Effector CD8-positive, alpha-beta T cell (primary cell): ENCODE data around the gene ERBB4.
"Not testable (repeated sequence)": the region's sequence is repeated elsewhere in the genome, so short reads cannot be mapped to it uniquely, and the experiment has no call there.

Source experiments
- DNase-seq: peaks from one replicate; lab custom pipeline; 2025; lab: John Stamatoyannopoulos, UW

The ERBB4 gene

DNA sequence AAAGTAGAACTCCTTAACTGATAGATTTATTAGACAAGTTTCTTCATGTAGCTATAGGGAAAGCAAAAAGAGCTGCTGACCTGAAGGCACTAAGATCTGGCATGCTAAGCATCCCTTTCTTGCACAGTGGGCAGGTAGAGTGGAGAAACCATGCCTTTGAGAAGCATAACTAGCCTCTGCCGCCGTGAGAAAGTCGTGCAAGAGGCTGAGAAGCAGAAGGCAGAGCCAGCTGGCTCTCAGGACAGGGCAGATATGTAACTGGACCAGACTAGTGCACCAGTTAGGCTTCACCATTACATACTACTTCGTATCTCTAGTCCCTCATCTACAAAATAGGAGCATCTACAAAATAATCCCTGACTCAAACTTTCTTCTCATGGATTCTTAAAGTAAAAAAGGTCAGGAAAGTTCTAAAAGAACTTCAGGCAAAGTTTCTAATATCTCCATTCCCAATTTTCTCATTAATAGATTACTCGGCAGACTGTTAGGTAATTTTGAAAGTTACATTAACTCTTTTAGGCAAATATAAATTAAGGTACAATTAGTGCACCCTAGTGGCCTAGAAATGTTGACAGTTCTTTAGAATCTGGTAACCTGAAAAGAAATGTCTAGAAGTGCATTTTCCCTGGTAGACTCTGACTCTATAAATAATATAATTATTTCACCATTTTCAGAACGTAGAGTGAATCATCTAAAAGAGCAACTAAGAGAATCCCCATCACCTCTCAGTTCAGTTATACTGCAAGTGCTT is 10.3 kb downstream of the ERBB4 start:
- DNase-seq, result no peak

DNA sequence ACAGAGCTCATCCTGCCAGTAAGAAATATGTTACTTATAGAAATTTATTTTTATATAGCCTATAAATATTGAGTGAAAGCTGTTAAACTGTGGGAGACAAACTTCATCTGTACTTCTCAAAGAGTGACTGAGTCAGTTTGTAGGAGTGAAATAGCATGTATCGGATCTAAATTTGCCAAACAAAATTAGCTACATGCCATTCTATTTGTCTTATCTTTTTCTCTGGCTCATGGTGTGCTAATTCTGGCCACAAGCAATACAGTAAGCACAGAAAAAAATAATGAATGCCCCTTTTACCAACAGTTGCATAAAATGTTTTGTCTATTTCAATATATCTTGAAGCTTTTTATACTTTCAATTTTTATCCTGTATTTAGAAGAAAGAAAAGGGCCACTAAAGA is 12.5 kb downstream of the ERBB4 start:
- DNase-seq, result no peak

- no peak for DNase-seq
Measured at GRCh38 chr2:212523756-212524155, 14.8 kb downstream of the ERBB4 start.

- no peak for DNase-seq
Measured at GRCh38 chr2:212520340-212520739, 18.3 kb downstream of the ERBB4 start.

GRCh38 chr2:212517693-212518092 is 20.9 kb downstream of the ERBB4 start:
- DNase-seq, result no peak

DNA sequence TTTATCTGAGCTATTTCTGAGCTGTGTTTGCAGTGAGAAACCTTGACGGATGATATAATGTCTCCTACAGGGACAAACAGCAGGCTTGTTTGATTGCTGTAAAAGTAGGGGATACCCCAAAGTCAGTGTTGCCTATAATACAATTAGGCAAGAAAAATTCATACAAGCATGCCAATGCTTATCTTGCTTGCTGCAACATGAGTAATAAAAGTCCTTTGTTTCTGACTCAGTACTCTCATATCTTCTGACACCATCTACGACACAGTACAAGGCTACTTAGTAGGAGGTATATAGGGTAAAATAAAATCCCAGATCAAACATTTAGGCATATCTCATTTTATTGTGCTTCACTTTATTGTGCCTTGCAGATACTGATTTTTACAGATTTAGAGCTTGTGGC is 33.0 kb downstream of the ERBB4 start:
- DNase-seq, result no peak

DNA sequence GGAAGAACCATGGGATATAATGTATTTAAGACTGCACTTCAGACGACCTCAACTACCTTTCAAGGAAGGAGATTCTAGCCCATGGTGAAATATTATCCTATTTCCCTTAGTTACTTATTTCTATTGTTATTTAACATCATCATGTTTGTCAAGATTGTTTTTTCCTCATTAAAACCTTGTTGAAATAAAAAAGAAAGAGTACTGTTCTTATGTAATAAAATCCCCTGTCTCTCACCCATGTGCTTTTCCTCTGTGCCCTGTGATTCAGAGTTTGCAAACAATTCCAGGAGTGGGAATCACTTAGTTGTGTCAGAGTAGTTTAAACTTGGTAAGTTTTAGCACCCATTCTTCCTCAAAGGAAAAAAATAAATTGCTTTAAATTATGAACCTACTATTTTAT is 43.6 kb downstream of the ERBB4 start:
- DNase-seq, result no peak

GRCh38 chr2:212494418-212495020 is 44.1 kb downstream of the ERBB4 start:
- DNase-seq, result no peak

DNA sequence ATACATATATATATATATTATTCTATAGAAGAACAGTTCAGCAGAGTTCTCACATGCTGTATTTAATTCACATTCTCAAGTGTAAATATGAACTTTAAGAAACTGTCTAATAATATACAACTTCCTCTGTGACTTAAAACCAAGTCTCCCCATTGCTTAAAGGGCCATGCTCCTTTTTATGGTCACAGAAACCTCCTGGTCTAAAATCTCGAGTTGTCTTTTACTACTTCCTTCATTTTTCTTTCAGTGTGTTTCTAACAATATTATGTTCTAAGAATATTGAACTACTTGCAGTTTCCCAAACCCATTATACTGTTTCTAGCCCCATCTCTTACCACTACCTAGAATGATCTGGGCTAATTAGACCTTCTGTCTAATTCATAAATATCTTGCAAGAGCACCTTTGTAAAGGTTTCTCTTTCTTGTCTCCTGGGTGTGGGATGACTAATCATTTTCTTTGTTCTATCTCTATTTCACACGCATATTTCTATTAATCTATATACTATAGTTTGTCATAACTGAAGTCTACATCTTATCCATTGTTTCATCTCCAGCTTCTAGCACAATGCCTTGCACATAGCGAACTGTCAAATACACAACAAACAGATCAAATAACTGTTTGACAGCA is 48.8 kb downstream of the ERBB4 start:
- no peak for DNase-seq

DNA sequence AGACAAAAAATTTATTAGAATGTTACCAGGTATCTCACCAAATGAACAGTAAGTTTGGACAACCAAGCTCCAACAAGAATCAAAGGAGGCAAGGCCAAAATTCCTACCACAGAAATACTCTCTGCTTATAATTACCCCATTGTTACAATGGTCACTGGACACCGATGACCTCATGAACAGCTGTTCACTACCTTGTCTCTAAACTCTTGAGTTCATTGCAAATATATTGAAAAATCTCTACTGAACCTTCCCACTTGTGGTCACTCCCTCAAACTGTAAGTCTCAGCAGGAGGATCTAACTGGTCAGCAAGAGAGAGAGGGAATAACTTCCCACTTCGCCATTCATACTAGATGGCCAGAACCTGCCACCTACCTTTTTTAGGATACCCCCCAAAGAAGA is 50.0 kb downstream of the ERBB4 start:
- no peak for DNase-seq

DNA sequence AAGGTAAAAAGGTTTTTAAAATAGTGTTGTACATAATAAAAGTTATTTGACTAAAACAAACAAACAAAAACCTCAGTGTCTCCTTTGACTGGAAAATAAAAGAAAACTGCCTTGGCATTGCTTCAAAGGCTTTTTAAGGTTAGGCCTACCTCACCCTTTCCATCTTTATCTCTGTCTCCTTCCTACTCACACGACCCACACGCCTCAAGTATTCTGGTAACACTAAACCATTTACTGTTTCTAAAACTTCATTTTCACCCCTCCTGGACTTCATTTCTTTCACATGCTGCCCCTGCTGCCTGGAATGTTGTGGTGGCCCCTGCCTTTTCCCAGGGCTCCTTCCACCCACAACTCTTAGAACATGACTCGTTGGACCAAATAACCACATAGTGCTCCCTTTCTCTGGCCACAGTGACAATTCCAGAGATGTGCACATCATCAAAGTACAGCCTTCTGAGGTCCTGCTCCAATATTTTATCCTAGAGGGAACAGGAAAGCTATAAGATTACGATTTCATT is 54.0 kb downstream of the ERBB4 start:
- DNase-seq, result no peak

DNA sequence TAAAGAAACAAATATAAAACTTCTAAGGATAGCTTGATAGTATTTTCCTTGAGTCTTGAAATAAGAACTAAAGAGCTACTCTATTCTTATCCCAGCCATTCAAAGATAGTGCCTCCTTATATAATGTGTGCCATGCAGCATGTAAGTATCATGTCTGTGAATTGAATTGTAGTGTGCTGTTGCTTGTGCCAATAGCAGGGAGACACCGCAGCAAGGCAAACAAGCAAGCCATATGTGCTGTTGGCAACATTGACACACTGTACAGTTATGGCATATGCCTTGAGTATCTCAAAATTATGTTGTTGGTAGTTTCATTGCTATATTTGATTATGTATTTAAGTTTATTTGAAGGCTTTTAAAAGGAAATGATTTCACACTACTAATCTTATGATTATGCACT is 58.2 kb downstream of the ERBB4 start:
- no peak for DNase-seq

GRCh38 chr2:212477571-212477970 is 61.0 kb downstream of the ERBB4 start:
- DNase-seq, result no peak

- no peak for DNase-seq
Measured at GRCh38 chr2:212473211-212473610, 65.4 kb downstream of the ERBB4 start.

DNA sequence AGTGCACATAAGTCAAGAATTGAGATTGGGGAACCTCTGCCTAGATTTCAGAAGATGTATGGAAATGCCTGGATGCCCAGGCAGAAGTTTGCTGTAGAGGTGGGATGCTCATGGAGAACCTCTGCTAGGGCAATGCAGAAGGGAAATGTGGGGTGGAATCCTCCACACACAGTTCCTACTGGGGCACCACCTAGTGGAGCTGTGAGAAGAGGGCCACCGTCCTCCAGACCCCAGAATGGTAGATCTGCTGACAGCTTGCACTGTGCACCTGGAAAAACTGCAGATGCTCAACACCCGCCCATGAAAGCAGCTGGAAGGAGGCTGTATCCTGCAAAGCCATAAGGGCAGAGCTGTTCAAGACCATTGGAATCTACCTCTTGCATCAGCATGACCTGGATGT is 71.1 kb downstream of the ERBB4 start:
- DNase-seq, result not testable (repeated sequence)

- DNase-seq, result no peak
Measured at GRCh38 chr2:212465456-212465855, 73.1 kb downstream of the ERBB4 start.

- DNase-seq, result not testable (repeated sequence)
Measured at GRCh38 chr2:212461708-212462107, 76.9 kb downstream of the ERBB4 start.

- DNase-seq, result no peak
Measured at GRCh38 chr2:212454149-212454548, 84.5 kb downstream of the ERBB4 start.

- DNase-seq, result no peak
Measured at GRCh38 chr2:212451786-212452231, 86.8 kb downstream of the ERBB4 start.

DNA sequence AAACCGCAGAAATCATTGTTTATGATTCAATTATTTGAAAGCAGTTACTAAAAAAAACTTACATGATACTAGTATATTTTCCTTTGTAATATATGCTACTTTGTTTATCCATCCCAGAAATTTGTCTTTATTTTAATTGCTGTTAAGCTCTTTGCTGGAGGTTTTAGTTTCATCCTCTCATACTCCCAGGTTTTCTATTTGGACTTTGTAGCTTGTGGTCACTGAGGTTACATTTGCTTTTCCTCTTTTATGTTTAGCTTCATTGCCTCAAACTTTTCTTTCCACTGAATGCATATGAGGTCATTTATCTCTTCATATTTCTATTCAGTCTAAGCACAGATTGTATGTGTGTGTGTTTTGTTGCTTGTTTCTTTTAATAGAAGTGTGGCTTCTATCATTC is 89.9 kb downstream of the ERBB4 start:
- DNase-seq, result no peak

DNA sequence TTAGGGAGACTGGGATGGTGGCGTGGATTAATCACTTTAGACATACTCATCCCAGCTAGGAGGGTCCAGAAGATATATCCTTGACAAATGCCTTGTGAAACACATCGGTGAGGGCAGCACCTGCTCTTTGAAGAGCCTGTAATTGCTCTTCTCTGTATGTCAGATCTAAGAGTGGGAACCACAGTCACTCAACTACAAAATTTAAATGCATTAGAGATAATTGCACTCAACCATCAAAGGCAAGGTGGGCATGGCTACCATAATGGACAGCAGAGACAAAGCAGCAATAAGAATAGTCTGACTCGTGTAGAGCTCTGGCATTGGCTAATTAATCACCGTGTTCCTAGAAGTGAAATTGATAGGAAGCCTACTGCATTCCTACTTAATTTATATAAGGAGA is 96.8 kb downstream of the ERBB4 start:
- DNase-seq, result no peak

- DNase-seq, result no peak
Measured at GRCh38 chr2:212441141-212441540, 97.5 kb downstream of the ERBB4 start.
